OCI-LY7 (cell line): ENCODE data around the gene LCA5. TPM values are rescaled to one million over a fixed set of nuclear protein-coding genes. Genes with fewer than 3 reads are reported as not detected.
"Not testable (repeated sequence)": the region's sequence is repeated elsewhere in the genome, so short reads cannot be mapped to it uniquely, and the experiment has no call there.

Experiments used
- BruUV-seq: library from RNA; stranded (reverse); fragments of 400-500 nt; replicated peaks from 2 replicates; lab custom pipeline; 2021; lab: Mats Ljungman, UMichigan
- CTCF ChIA-PET: fragments of 300-600 bp; sonication (Branson Sonifier 250); formaldehyde crosslinking; loops from one replicate; lab custom pipeline; 2022; ENCODE audit warnings: antibody characterized with exemption; ENCODE audit not compliant: unreplicated experiment; lab: Charles Lee
- POLR2A ChIA-PET: fragments of 300-600 bp; sonication (Branson Sonifier 250); formaldehyde crosslinking; loops from one replicate; lab custom pipeline; 2022; ENCODE audit warnings: antibody characterized with exemption; lab: Charles Lee
- DNase-seq: peaks from one replicate; pipeline ENCODE4 v3.0.0-alpha.2; 2015; ENCODE audit warnings: low spot score
- H2AFZ ChIP-seq: fragments of 200-600 bp; sonication (generic), shearing (Covaris generic); 2 replicates; pipeline ENCODE4 v1.6.1; 2014; ENCODE audit warnings: mild to moderate bottlenecking, antibody characterized with exemption, low read length, moderate library complexity
- H3K27ac ChIP-seq: fragments of 200-600 bp; sonication (generic); 2 replicates; pipeline ENCODE4 v1.5.1; 2014; ENCODE audit warnings: mixed run types, low read depth, mild to moderate bottlenecking, moderate library complexity, low read length, inconsistent platforms; ENCODE audit not compliant: poor library complexity, severe bottlenecking
- H3K36me3 ChIP-seq: fragments of 200-600 bp; sonication (generic); 2 replicates; pipeline ENCODE4 v1.6.1; 2014; ENCODE audit warnings: mild to moderate bottlenecking, antibody characterized with exemption, low read length, moderate library complexity, mixed read lengths; ENCODE audit not compliant: insufficient read depth
- H3K4me1 ChIP-seq: fragments of 200-600 bp; sonication (generic); 2 replicates; pipeline ENCODE4 v1.5.1; 2014; ENCODE audit warnings: mild to moderate bottlenecking, low read length; ENCODE audit not compliant: insufficient read depth, poor library complexity, severe bottlenecking
- H3K4me2 ChIP-seq: fragments of 200-600 bp; sonication (generic); 2 replicates; pipeline ENCODE4 v1.6.1; 2014; ENCODE audit warnings: mild to moderate bottlenecking, low read length
- H3K4me3 ChIP-seq: fragments of 200-600 bp; sonication (generic); 2 replicates; pipeline ENCODE4 v1.5.1; 2014; ENCODE audit warnings: mild to moderate bottlenecking, low read depth, low read length; ENCODE audit not compliant: poor library complexity, severe bottlenecking
- H3K79me2 ChIP-seq: fragments of 200-600 bp; sonication (generic); 2 replicates; pipeline ENCODE4 v1.6.1; 2016; ENCODE audit warnings: low read depth, mild to moderate bottlenecking, low read length, moderate library complexity, mixed read lengths; ENCODE audit not compliant: insufficient read depth
- H3K9me2 ChIP-seq: fragments of 200-600 bp; sonication (generic); 2 replicates; pipeline ENCODE4 v1.6.1; 2016; ENCODE audit warnings: mild to moderate bottlenecking, low read length, mixed read lengths; ENCODE audit not compliant: insufficient read depth
- H3K9me3 ChIP-seq: fragments of 200-600 bp; sonication (generic); 2 replicates; pipeline ENCODE4 v1.6.1; 2014; ENCODE audit warnings: mild to moderate bottlenecking, mixed run types, low read length, mixed read lengths
- H4K20me1 ChIP-seq: fragments of 200-600 bp; sonication (generic); 2 replicates; pipeline ENCODE4 v1.6.1; 2014; ENCODE audit warnings: mild to moderate bottlenecking, antibody characterized with exemption, low read length, moderate library complexity, mixed read lengths; ENCODE audit not compliant: insufficient read depth
- EZH2phosphoT487 ChIP-seq: fragments of 200-600 bp; sonication (generic); IDR thresholded peaks from 2 replicates; pipeline ENCODE4 v1.6.1; 2018; ENCODE audit warnings: low read depth, borderline replicate concordance, mild to moderate bottlenecking, mixed run types, antibody characterized with exemption, low read length, moderate library complexity, mixed read lengths
- intact Hi-C: fragments of 100-400 bp; cut with micrococcal nuclease; formaldehyde crosslinking; loops from one replicate; pipeline ENCODE4 v1.10.0; 2022; ENCODE audit not compliant: unreplicated experiment
- total RNA-seq, 2 experiments: library from RNA; depleted of rRNA in 1 of 2; stranded (reverse); fragments of >200 nt in 1 of 2; shearing (Covaris generic) in 1 of 2; gene quantifications; 2 replicates each; pipeline ENCODE4 v1.2.3, GENCODE V29; 2014 to 2022
- TF ChIP-seq, protein P1 (sequence below): fragments of 200-600 bp; sonication (generic); conservative IDR thresholded peaks from 2 replicates; pipeline ENCODE4 v1.5.1; 2014; ENCODE audit warnings: mild to moderate bottlenecking, antibody characterized with exemption, low read length, moderate library complexity, mixed read lengths

The LCA5 gene
- total RNA-seq, 2 experiments from 2014 or later, result 1.3 to 2.0 TPM

GRCh38 chr6:79446006-79446405 lies 91.2 kb downstream of the LCA5 start:
- Histone ChIP-seq H2AFZ (no peak overlapping the region), H3K9me2 (no peaks in the 10 kb centered on the region), H3K4me3 (no peak overlapping the region), H3K36me3 (no peaks in the 10 kb centered on the region), H3K79me2 (no peaks in the 10 kb centered on the region), H3K4me2 (no peak overlapping the region), H3K4me1 (no peaks in the 10 kb centered on the region), H4K20me1 (no peaks in the 10 kb centered on the region), H3K9me3 (no peaks in the 10 kb centered on the region), H3K27ac (no peak overlapping the region)
- TF ChIP-seq EZH2phosphoT487, result no peak
- TF ChIP-seq, protein P1, sequence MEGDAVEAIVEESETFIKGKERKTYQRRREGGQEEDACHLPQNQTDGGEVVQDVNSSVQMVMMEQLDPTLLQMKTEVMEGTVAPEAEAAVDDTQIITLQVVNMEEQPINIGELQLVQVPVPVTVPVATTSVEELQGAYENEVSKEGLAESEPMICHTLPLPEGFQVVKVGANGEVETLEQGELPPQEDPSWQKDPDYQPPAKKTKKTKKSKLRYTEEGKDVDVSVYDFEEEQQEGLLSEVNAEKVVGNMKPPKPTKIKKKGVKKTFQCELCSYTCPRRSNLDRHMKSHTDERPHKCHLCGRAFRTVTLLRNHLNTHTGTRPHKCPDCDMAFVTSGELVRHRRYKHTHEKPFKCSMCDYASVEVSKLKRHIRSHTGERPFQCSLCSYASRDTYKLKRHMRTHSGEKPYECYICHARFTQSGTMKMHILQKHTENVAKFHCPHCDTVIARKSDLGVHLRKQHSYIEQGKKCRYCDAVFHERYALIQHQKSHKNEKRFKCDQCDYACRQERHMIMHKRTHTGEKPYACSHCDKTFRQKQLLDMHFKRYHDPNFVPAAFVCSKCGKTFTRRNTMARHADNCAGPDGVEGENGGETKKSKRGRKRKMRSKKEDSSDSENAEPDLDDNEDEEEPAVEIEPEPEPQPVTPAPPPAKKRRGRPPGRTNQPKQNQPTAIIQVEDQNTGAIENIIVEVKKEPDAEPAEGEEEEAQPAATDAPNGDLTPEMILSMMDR, result no peak
- no peak for DNase-seq
- intact Hi-C loops, result no loop called here
- ChIA-PET CTCF (no interaction called here), POLR2A (no interaction called here)
- BruUV-seq, result no TSS peak

DNA sequence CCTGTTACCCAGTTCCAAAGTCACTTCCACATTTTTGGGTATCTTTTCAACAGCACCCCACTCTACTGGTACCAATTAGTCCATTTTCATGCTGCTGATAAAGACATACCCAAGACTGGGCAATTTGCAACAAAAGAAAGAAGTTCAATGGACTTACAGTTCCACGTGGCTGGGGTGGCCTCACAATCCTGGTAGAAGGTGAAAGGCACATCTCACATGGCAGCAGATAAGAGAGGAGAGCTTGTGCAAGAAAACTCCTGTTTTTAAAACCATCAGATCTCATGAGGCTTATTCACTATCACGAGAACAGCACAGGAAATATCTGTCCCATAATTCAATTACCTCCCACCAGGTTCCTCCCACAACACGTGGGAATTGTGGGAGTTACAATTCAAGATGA lies 93.4 kb downstream of the LCA5 start:
- DNase-seq, H3K36me3 ChIP-seq, H2AFZ ChIP-seq, H3K27ac ChIP-seq, H3K9me3 ChIP-seq, CTCF ChIA-PET, H3K4me1 ChIP-seq, H3K4me3 ChIP-seq, intact Hi-C loops, BruUV-seq, H4K20me1 ChIP-seq, H3K9me2 ChIP-seq, H3K4me2 ChIP-seq, POLR2A ChIA-PET, H3K79me2 ChIP-seq: not testable (repeated sequence)

- TF ChIP-seq, protein P1, result no peak
- H3K27ac ChIP-seq, result no peak overlapping the region
- intact Hi-C loops, result no loop called here
- no peaks in the 10 kb centered on the region for H3K79me2 ChIP-seq
- no peak overlapping the region for H3K4me3 ChIP-seq
- H3K4me2 ChIP-seq, result no peak overlapping the region
- H2AFZ ChIP-seq, result no peak overlapping the region
- H4K20me1 ChIP-seq, result no peaks in the 10 kb centered on the region
- no peaks in the 10 kb centered on the region for H3K36me3 ChIP-seq
- no peaks in the 10 kb centered on the region for H3K4me1 ChIP-seq
- no peaks in the 10 kb centered on the region for H3K9me2 ChIP-seq
- ChIA-PET POLR2A (interaction anchor here (0.7 to 1.3 kb wide), 2 partner anchors 8 to 23 kb away, joined by 3 read pairs; no protein-coding TSS in a partner anchor), CTCF (no interaction called here)
- no peak for DNase-seq
- no peaks in the 10 kb centered on the region for H3K9me3 ChIP-seq
- BruUV-seq, result no TSS peak
Observed at GRCh38 chr6:79441192-79441591, 96.0 kb downstream of the LCA5 start.
